A549 treated with CpdA at 1 μM for 4 hours (cell line): ENCODE results near the gene ST3GAL4. TPM values are rescaled to one million over a fixed set of nuclear protein-coding genes. Genes with fewer than 3 reads are reported as not detected.

Experiments used
- total RNA-seq: library from RNA; stranded (reverse); fragments of 200-300 nt; extraction: Qiagen RNA extraction; gene quantifications from 5 replicates; pipeline ENCODE4 v1.2.3, GENCODE V29; 2022; ENCODE audit warnings: low read depth

Gene ST3GAL4
- 24.2 to 27.4 TPM (median 25.2 TPM) in 5 replicates for total RNA-seq

GRCh38 chr11:126355324-126355925 lies at the start of gene ST3GAL4:
ST3GAL4 (plus strand) TSS chr11:126355686; CDS start chr11:126406156, 50,470 bp downstream.

Other genes with a start within 250 kb of the ST3GAL4 start
- gene RPUSD4, start 144.0 kb upstream of the ST3GAL4 start, total RNA-seq: 18.0 to 19.3 TPM (median 18.9 TPM) in 5 replicates
- gene FAM118B, start 143.9 kb upstream of the ST3GAL4 start, total RNA-seq: 14.9 to 16.5 TPM (median 15.5 TPM) in 5 replicates
- 60.5 to 65.4 TPM (median 64.0 TPM) in 5 replicates for gene SRPRA, start 86.8 kb upstream of the ST3GAL4 start, total RNA-seq
- 21.9 to 25.0 TPM (median 23.2 TPM) in 5 replicates for gene FOXRED1, start 86.5 kb upstream of the ST3GAL4 start, total RNA-seq
- gene TIRAP, start 72.6 kb upstream of the ST3GAL4 start, total RNA-seq: 5.7 to 7.3 TPM (median 6.7 TPM) in 5 replicates
- 18.4 to 20.6 TPM (median 19.3 TPM) in 5 replicates for gene DCPS, start 51.6 kb upstream of the ST3GAL4 start, total RNA-seq